HepG2 (cell line): ENCODE data around the gene DHRS4L2. TPM values are rescaled to one million over a fixed set of nuclear protein-coding genes. Genes with fewer than 3 reads are reported as not detected.
A peak's percentile ranks its signal among the peaks of the same experiment; 100 is the strongest.
"Not testable (repeated sequence)": the region's sequence is repeated elsewhere in the genome, so short reads cannot be mapped to it uniquely, and the experiment has no call there.

Experiments used
- DRAP1 ChIP-seq: IDR thresholded peaks from 2 replicates; pipeline ENCODE4 v1.6.1; 2016; ENCODE audit warnings: missing genetic modification reagents, missing compliant biosample characterization
- EP300 ChIP-seq, 3 experiments: sonication (generic) in 1 of 3; formaldehyde crosslinking in 1 of 3; IDR thresholded peaks; 2 replicates each; pipeline versions ENCODE4 v1.5.1 to v1.6.1; 2011 to 2020; ENCODE audit warnings: low read depth in 2 of 3, low read length in 2 of 3, borderline replicate concordance in 1 of 3, improper control_type of control experiment in 1 of 3, mild to moderate bottlenecking in 1 of 3, missing genetic modification reagents in 1 of 3, moderate library complexity in 1 of 3
- HOXA3 ChIP-seq: sonication (generic); formaldehyde crosslinking; IDR thresholded peaks from 2 replicates; pipeline ENCODE4 v1.5.0; 2020; ENCODE audit warnings: missing genetic modification reagents
- KAT7 ChIP-seq: IDR thresholded peaks from 2 replicates; pipeline ENCODE4 v1.6.1; 2018; ENCODE audit warnings: borderline replicate concordance, missing compliant biosample characterization
- NONO ChIP-seq, 2 experiments: fragments of 450-650 bp in 1 of 2; sonication (generic) in 1 of 2; formaldehyde crosslinking in 1 of 2; IDR thresholded peaks in 1 of 2; conservative IDR thresholded peaks in 1 of 2; 2 replicates each; pipeline versions ENCODE4 v1.6.1 to v1.8.0; 2017 to 2022; ENCODE audit warnings: mild to moderate bottlenecking in 1 of 2, missing genetic modification reagents in 1 of 2, moderate library complexity in 1 of 2
- TFE3 ChIP-seq: IDR thresholded peaks from 2 replicates; pipeline ENCODE4 v1.6.1; 2016
- ZBTB25 ChIP-seq: IDR thresholded peaks from 2 replicates; pipeline ENCODE4 v1.6.1; 2018; ENCODE audit warnings: missing genetic modification reagents
- ZBTB4 ChIP-seq: sonication (generic); formaldehyde crosslinking; IDR thresholded peaks from 2 replicates; pipeline ENCODE4 v1.4.0; 2020; ENCODE audit warnings: missing genetic modification reagents, mild to moderate bottlenecking, borderline replicate concordance
- ZHX1 ChIP-seq: sonication (generic); formaldehyde crosslinking; IDR thresholded peaks from 2 replicates; pipeline ENCODE4 v1.8.1; 2022; ENCODE audit warnings: low read depth, mild to moderate bottlenecking, missing genetic modification reagents
- ZNF609 ChIP-seq: sonication (generic); formaldehyde crosslinking; IDR thresholded peaks from 2 replicates; pipeline ENCODE4 v1.4.0; 2020; ENCODE audit warnings: mild to moderate bottlenecking, missing genetic modification reagents, borderline replicate concordance
- ZNF776 ChIP-seq: sonication (generic); formaldehyde crosslinking; IDR thresholded peaks from 2 replicates; pipeline ENCODE4 v1.4.0; 2020; ENCODE audit warnings: mild to moderate bottlenecking, missing genetic modification reagents
- polyA plus RNA-seq, 8 experiments: library from polyadenylated mRNA; depleted of rRNA in 3 of 8; stranded (reverse) in 7 of 8; unstranded in 1 of 8; fragments of >200 nt; fragmentation: Illumina TruSeq in 4 of 8; extraction: Trizol in 4 of 8; gene quantifications; 2 replicates each; pipeline versions ENCODE4 v1.2.1 to v1.2.3, GENCODE V29; 2011 to 2016; ENCODE audit warnings: low read depth in 4 of 8, missing spikeins in 1 of 8, mixed read lengths in 1 of 8; ENCODE audit not compliant: insufficient read depth in 1 of 8
- total RNA-seq, 5 experiments: library from RNA; depleted of rRNA; stranded (reverse); fragments of >200 nt; fragmentation: Illumina TruSeq; extraction: Trizol; gene quantifications; 2 replicates each; pipeline ENCODE4 v1.2.3, GENCODE V29; 2016; ENCODE audit warnings: low read depth in 1 of 5

Gene DHRS4L2
- total and polyA plus RNA-seq, 2 of the 13 experiments (the other 11 are each of a cell fraction or from before 2014, with no cell fraction given) = 24.7 to 38.2 TPM

GRCh38 chr14:23969481-23970282 is 19.0 kb upstream of the DHRS4L2 start (continued):
- TF ChIP-seq ZNF609 (CRISPR knock-in tag) (peak; percentile 59; the same call in 1 of the 2 replicates), ZHX1 (0 out of 2 replicates have a peak, but pooled peaks have one; percentile 65), EP300 (CRISPR knock-in tag; IDR thresholded peaks at IDR 0.05; ENCODE audit: borderline replicate concordance) (0 out of 2 replicates have a peak, but pooled peaks have one; percentile 69), ZBTB25 (CRISPR knock-in tag) (peak; percentile 70), DRAP1 (CRISPR knock-in tag) (0 out of 2 replicates have a peak, but pooled peaks have one; percentile 44), ZBTB4 (peak; percentile 51; the same call in 1 of the 2 replicates), NONO (CRISPR knock-in tag; conservative IDR thresholded peaks at IDR 0.05) (peak; percentile 54; the same call in 1 of the 2 replicates), TFE3 (CRISPR knock-in tag) (0 out of 2 replicates have a peak, but pooled peaks have one; percentile 45), KAT7 (CRISPR knock-in tag) (peak; percentile 84; the same call in 1 of the 2 replicates), ZNF776 (CRISPR knock-in tag) (peak; percentile 92), HOXA3 (peak; percentile 87)
- TF ChIP-seq EP300 (IDR thresholded peaks at IDR 0.05; ENCODE audit: low read depth in 2 of 2, low read length in 2 of 2); NONO (IDR thresholded peaks at IDR 0.05): not testable (repeated sequence)
